NCI-H146 treated with DMSO at 0.1 percent for 48 hours (cell line): ENCODE measurements around the gene RAPGEF4.

ENCODE experiments used
- DNase-seq: peaks from one replicate; lab custom pipeline; 2025; ENCODE audit not compliant: unreplicated experiment; lab: John Stamatoyannopoulos, UW

Gene RAPGEF4

DNA sequence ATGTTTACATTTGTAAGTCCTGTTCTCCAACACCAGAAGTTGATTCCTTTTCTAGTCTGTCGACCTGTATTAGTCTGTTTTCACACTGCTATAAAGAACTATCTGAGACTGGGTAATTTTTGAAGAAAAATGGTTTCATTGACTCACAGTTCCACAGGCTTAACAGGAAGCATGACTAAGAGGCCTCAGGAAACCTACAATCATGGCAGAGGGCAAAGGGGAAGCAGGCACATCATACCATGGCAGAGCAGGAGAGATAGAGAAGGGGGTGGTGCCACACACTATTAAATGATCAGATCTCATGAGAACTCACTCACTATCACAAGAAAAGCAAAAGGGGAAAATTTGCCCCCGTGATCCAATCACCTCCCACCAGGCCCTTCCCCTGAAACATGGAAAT lies 227.2 kb downstream of the RAPGEF4 start:
- DNase-seq = no peak

DNA sequence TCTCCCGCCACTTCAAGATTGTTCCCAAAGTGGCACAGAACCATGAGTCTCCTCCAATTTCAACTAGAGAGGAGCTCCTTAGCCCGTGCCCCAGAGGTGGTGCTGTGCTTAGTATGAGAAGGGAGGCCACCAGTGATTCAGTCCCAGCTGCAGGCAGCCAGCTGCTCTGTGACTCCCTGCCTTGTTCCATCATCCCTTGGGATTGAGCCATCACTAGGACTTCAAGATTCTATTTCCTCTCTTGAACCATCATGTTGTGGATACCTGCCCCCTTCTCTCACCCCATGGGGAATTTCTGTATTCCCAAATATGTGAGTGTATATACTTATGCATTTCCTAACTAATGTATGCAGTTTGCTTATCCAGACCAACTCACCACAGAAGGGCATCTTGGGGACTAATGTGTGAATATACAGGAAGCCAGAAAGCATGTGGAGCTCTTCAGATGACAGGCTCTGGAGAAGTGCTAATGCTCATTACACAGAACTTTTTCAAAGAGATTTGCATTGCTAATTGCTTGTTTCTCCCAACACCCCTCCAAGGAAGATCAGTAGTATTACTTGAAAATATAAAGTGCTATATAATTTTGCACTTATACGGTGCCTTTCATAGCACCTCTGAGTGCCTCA lies 229.0 kb downstream of the RAPGEF4 start:
- DNase-seq = no peak

DNA sequence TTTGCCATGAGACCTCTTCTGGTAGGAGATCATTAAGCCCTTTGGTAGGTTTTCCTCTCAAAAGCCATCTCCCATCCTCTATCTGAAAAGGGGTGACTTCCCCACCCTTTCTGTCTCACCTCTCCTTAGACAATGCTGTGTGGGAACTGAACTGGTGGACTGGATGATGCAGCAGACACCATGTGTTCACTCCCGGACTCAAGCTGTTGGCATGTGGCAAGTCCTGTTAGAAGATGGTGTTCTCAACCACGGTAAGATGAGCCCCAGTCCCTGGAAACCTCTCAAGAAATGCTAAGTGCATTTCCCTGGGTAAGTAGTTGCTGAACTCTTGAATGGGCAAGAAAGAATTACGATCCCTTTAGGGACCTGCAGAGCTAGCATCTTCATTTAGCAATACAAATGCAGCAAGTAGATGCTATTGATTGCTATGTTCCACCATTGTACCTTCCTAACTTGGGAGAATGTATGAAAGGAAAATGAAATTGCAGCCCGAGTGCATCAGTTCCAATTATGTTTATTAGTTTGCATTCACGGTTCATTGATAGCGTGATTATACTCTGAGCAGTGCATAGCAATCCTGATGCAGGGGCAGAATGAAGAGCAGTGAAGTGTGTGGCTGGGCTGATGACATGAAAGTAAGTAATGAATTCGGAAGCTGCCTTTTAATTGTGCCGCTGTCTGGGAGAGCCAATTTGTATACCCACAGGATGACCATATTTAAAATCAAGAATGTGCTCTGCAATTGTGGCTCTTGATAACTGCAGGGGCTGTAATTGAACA lies 230.0 kb downstream of the RAPGEF4 start:
- no peak for DNase-seq

DNA sequence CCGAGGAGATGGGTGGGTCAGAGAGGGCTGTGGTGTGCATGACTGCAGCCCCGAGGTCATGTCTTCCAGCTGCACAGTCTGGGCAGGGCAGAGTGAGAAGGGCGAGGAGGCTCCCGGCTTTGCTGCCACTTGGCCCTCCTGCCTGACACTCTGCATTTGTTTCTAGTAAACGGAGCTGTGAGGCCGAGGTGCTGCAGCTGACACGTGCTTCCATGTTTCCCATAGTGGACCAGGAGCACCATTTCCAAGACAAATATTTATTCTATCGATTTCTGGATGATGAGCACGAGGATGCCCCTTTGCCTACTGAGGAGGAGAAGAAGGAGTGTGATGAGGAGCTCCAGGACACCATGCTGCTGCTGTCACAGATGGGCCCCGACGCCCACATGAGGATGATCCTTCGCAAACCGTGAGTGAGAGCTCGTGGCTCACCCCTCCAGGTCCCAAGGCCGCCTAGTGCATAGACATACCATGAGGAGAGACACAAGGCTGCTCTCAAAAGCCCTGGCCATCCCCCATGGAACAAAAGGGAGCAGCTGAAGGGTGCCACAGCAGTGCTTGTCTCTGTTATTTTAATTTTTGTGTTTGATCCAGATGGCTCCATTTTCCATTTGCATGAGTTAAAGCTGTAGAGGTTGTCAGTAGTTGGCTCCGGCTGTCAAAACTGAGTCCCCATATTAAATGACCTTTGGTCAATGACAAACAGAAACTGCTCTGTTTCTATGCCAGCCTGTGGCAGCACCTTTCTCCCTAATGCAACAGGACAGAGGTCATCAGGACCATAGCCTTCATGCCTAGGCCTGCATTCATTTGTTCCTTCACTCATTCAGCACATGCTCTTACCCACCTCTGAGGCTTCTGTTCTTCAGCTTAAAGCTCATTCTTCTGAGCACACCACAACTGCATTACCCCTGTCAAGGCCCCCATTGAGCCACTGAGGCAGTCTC lies 231.7 kb downstream of the RAPGEF4 start:
- DNase-seq = no peak

DNA sequence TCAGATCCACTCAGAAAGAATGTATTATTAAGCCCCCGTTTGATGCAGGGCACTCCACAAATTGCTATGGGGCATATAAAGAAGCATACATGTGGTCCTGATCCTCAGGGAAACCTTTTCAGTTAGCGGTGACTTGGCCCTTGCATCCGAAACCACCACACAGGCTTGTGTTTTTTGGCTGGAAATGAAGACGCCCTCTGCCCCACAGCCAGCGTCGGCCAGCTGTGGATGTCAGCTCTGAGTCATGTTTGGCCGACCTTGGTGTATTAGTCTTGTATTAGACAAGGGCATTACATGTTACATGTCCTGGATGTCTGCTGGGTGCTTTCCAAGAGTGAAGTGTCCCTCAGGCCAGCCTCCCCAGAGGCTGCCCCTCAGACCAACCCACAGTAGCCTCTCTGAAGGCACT lies 232.4 kb downstream of the RAPGEF4 start:
- DNase-seq = no peak

DNA sequence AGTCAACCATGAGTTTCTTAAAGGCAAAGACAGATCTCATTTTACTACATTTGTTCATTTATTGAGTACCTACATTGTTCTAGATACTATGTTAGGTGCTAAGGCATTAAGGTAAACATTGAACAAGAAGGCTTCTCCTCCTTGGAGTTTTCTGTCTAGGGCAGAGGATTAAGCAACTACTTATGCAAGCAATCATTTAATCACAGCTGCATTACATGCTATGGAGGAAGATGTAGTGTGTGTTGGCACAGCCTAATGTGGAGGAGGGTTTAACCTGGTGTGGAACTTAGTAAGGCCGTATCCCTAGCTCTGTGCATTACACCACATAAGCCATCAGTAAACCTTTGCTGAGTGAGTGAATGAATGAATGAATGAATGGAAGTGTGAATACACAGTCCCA lies 233.5 kb downstream of the RAPGEF4 start:
- no peak for DNase-seq

DNA sequence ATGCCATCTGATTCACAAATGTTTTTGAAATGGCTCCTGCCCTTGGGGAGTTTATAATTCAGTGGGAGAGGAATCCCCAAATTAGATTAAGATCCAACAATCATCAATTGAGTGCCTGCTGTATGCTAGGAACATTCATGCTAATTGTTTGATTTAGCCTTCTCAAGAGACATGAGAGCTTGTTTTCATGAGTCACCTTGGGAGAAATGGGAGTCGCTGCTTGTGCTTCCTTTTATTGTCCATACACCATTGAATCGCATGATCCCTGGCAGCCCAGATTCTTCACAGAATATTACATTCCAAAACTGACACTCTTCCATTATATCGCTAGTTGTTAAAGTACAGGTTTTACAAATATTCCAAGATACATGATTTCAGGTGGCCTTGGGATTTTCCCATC lies 234.0 kb downstream of the RAPGEF4 start:
- no peak for DNase-seq

DNA sequence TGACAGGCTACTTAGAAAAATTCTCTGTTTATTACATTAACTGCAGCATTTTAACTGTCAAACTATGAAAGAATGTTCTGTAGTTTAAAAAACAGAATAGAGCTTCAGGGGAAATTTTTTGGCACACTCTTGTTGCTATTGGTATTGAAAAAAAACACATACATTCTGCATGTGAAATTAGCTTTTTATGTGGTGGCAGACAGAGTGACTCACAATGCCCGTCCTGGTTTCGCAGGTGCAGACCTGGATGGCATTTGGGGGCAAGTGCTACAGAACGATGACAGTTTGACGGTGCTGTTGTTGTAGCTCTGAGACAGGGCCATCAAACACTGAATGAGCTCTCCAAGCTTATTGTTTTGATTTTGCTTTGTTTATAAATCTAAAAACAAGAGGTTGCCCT lies 235.0 kb downstream of the RAPGEF4 start:
- no peak for DNase-seq

DNA sequence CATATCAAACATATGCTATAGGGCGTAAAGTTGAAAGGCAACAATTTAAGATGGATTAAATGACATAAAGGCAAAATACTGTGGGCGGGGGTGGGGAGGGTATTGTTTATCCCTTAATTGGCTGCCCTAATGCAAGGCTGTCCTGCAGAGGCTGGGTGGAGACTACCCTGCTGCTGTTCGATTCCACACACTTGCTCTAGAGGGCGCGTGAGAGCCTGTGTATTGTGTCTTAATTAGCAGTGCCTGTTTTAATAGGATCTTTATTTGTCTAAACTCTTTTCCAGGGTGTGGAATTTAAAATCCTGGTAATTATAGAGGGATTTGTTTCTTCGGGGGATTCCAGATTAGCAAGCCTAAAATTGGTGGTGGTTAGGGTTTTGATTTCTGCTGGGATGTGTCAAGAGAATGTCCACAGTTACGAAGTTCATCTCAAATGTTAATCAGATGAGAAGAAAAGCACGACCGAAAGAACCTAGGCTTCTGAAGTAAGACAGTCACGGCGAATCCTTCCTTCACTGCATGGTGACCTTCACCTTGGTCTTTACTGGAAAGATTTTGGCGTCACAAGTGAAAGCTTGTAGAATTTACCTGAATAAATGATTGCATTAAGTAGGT lies 236.5 kb downstream of the RAPGEF4 start:
- DNase-seq = no peak

DNA sequence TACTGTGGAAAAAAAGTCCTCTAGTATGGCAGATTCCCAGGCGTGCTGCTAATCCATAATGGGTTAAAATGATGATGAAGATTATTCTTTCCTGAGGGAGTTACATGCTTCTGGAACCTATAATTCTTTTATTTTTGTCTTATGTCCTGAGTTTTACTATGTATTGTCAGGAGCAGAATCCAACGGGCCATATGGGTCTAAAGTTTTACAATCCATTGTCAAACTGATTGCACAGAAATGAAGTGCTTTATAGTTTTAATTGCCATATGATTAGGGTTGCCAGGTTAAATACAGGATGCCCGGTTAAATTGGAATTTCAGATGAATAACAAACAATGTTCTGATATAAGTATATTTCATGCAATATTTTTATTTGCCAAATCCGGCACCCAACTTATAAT lies 239.1 kb downstream of the RAPGEF4 start:
- DNase-seq = no peak

DNA sequence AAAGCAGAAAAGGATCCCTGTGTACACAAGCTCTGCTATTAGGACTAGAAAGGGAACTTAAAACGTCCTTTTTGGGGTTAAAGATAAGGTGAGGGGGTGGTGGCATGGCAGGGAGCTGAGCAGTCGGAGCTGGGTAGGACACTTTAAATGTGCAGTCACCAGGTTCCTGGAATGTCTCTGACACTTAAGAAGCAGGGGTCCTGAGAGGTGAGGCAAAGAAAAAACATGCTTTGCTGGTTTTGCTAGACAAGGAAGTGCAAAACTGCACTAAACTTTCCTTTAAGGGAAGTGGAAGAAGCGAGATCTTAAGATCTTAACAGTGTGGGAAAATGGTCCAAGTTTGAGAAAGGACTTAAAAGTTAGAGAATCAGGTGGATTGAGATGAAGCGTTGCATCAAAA lies 240.5 kb downstream of the RAPGEF4 start:
- DNase-seq = no peak

DNA sequence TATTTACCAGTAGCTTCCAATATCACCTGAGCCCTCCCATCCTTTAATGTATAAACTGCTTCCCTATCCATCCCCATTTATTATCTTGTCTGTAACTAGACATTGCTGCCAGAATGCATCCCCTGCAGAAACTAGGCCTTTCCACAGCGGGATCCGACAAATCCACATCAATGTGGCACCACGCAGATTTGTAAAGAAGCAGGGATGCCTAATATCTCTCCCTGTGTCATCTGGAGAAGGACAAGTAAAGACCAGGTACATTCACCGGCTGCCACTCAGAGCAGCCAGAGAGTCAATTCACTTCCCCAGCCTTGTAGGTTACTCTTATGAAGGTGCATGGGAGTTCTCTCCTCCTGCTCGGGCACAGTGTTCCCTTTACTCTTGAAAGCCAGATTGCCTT lies 241.2 kb downstream of the RAPGEF4 start:
- DNase-seq = no peak

DNA sequence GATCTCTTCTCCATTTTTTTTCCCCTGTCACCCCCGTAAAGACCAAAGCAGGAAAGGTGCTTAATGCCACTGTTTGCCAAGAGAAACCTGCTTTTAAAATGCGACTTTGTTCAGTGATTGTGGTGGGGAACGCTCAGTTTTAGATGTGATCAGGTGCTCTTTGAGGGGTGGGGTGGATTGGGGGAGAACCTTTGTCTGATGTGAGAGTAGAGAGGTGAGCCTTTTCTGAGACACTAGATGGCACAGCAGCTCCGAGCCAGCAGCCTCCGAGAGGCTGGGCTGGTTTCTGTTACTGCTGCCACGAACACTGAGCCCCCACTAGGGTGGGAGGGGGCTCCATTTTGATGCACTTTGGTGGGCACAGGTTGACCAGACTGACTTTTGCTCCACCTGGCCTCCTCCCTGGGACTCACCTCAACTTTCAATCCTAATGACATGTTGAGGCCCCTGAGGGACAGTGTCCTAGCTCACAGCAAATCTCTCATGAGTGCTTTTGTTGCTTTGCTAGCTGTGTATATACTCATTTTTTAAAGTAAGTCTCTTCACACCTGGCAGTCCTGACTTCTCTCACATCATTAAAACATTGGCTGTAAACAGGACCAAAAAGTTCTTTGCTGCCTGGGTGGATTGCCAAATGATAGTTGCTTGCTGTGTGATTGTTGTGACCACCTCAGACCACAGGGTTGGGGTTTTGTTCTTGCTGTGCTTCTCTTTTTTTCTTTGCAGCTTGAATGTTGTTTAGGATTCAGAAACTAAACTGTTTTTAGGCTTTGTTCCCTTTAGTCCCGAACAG lies 241.8 kb downstream of the RAPGEF4 start:
- DNase-seq = no peak

DNA sequence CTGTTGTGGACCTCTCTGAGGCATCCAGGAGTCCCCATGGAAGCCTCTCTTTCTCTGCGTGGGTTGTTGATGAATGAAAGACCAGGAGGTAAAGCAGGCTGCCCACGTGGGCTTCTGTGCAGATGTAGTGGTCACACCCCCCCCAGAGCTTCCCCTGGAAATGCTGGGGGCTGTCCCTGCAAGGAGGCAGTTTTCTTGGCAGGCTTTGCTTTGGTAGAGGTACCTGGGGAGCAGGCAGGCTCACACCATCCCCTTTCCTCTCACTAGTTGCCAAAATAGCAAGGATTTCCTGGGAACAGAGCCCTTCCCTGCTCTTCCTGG lies 242.4 kb downstream of the RAPGEF4 start:
- no peak for DNase-seq

DNA sequence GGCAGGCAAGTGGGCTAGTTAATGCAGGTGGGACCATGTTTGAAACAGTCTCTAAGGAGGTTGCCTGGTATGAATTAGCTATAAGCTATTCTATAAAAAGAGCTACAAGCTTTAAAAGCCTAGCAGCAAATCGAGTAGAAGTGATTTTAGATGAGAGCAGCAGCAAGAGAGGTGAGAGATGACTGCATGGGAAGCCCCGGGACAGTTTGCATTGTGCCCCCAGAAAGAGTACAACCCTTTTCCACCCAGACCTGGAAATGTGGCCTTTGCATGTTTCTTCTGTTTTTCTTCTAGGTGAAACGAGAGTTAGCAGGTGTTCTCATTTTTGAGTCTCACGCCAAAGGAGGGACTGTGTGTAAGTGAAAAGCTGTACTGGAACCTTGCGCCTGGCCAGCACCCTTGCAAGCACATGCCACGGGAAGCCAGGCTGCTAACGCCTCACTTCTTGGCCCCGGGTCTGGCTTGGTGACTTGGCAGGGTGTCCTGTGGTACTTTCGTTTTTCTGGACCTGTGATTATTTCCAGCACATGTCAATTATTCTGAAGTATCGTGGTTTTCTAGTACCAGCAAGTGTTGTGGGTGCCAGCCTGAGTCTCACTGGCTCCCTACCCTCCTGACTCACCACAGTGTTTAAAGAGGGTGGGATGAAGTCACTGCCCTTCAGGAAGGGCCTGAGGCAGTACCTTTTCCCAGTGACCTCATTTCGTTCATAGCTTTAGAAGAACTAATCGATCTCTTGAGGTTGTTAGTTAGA lies 249.7 kb downstream of the RAPGEF4 start:
- no peak for DNase-seq

DNA sequence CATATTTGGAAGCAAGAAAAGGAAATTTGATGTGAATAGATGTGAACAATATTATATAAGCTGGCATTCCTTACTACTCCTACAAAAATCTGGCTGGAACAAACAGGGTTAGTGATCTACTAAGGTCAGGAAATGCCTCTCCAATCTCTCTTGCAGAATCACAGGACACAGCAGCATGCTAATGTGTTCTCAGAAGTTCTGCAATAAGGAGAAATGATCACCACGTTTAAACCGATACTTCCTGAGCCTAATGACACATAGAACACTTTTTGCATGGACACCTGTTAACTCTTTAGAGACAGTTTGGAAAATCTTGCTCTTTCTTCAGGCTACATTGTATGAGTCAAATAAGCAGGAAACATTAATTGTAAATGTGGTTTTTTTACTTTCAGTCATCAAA lies 250.4 kb downstream of the RAPGEF4 start:
- DNase-seq = no peak

DNA sequence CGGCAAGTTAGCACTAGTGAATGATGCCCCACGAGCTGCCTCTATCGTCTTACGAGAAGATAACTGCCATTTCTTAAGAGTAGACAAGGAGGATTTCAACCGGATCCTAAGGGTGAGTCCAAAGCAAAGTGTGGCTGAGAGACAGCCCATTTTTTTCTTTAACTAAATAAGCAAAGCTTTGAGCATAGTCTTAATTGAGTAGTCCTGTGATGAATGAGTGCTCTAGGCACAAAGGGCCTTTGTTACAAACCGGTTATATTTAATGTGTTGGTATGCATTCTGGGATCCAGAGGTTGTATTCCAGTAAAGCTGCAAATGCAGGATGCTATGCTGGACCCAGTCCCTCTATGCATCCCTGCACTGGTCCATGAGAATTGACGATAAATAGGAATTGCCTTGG lies 253.1 kb downstream of the RAPGEF4 start:
- DNase-seq = no peak

DNA sequence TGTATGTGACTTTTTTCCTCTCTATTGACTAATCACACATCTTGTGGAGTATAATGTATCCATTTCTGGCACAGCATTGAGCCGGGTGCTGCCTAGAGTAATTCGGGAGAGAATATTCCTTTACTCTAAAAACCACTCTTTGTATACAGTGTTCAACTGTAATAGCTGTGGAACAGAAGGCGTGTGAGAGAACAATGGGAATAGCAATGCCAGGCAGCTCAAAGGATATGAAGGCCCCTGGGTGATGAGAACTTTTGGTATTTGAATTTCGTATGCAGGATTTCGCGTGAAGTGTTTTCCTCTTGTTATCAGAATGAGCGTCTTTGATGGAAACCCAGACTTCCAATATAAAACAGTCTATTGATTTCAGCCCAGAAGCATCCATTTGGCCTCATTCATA lies 255.4 kb downstream of the RAPGEF4 start:
- DNase-seq = no peak

DNA sequence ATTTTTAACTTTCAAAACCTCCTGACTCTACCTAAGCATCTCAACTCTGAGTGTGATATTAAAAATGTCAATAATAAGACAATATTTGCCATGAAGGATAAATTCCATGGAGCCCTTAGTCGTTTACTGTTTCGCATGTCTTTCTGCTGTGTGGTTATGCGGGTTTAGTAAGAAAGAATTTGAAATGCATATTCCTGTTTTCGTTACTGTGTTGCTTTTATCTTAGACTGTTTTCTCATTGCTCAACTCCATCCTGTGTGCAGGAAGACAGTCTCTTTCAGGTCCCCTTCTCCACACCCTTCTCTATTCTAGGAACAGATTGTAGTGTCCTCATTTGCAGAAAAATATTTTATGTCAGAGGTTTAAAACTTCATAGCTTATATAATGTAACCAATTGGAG lies 257.5 kb downstream of the RAPGEF4 start:
- no peak for DNase-seq
